KMS-11 (cell line): ENCODE data around the gene ZNF892.
"Not testable (repeated sequence)": the region's sequence is repeated elsewhere in the genome, so short reads cannot be mapped to it uniquely, and the experiment has no call there.

Source experiments
- H2AFZ ChIP-seq: fragments of 200-600 bp; sonication (generic); 2 replicates; pipeline ENCODE4 v1.6.1; 2016; ENCODE audit warnings: antibody characterized with exemption, mixed run types, low read depth
- H3K27ac ChIP-seq: fragments of 200-600 bp; sonication (generic); 2 replicates; pipeline ENCODE4 v1.6.1; 2016; ENCODE audit warnings: mild to moderate bottlenecking, mixed run types
- H3K27me3 ChIP-seq: fragments of 200-600 bp; sonication (generic); 2 replicates; pipeline ENCODE4 v1.6.1; 2017; ENCODE audit warnings: mild to moderate bottlenecking, low read depth, mixed run types, moderate library complexity; ENCODE audit not compliant: insufficient read depth
- H3K36me3 ChIP-seq: fragments of 200-600 bp; sonication (generic); 2 replicates; pipeline ENCODE4 v1.6.1; 2017; ENCODE audit warnings: mild to moderate bottlenecking, mixed run types; ENCODE audit not compliant: insufficient read depth
- H3K4me1 ChIP-seq: fragments of 200-600 bp; sonication (generic); 2 replicates; pipeline ENCODE4 v1.6.1; 2016; ENCODE audit warnings: mild to moderate bottlenecking, low read depth, mixed run types; ENCODE audit not compliant: poor library complexity, severe bottlenecking
- H3K4me2 ChIP-seq: fragments of 200-600 bp; sonication (generic); 2 replicates; pipeline ENCODE4 v1.7.0; 2016; ENCODE audit warnings: mild to moderate bottlenecking, mixed run types
- H3K4me3 ChIP-seq: fragments of 200-600 bp; sonication (generic); IDR thresholded peaks from 2 replicates; pipeline ENCODE4 v1.6.1; 2017; ENCODE audit warnings: low read depth, low read length, mixed read lengths; ENCODE audit not compliant: insufficient read depth
- H3K79me2 ChIP-seq: fragments of 200-600 bp; sonication (generic); 2 replicates; pipeline ENCODE4 v1.6.1; 2016; ENCODE audit warnings: low read depth, mixed run types; ENCODE audit not compliant: insufficient read depth
- H3K9ac ChIP-seq: fragments of 200-600 bp; sonication (generic); 2 replicates; pipeline ENCODE4 v1.6.1; 2016; ENCODE audit warnings: mild to moderate bottlenecking, mixed run types
- H4K20me1 ChIP-seq: fragments of 200-600 bp; sonication (generic); 2 replicates; pipeline ENCODE4 v1.6.1; 2016; ENCODE audit warnings: mild to moderate bottlenecking, mixed run types; ENCODE audit not compliant: insufficient read depth
- CTCF ChIP-seq: fragments of 200-600 bp; sonication (generic); conservative IDR thresholded peaks from 2 replicates; pipeline ENCODE4 v1.6.1; 2017; ENCODE audit warnings: low read depth, mild to moderate bottlenecking, antibody characterized with exemption, low read length, moderate library complexity, mixed read lengths

ZNF892 gene

GRCh38 chr2:95185973-95186372, 21.3 kb upstream of the ZNF892 start:
- Histone ChIP-seq H3K27ac (no peak overlapping the region), H2AFZ (no peak overlapping the region), H3K4me3 (no peak overlapping the region), H3K27me3 (no peaks in the 10 kb centered on the region), H3K79me2 (no peaks in the 10 kb centered on the region), H3K9ac (no peak overlapping the region), H3K4me1 (no peaks in the 10 kb centered on the region), H3K4me2 (no peak overlapping the region), H4K20me1 (no peaks in the 10 kb centered on the region), H3K36me3 (no peaks in the 10 kb centered on the region)
- TF ChIP-seq CTCF: no peak

DNA sequence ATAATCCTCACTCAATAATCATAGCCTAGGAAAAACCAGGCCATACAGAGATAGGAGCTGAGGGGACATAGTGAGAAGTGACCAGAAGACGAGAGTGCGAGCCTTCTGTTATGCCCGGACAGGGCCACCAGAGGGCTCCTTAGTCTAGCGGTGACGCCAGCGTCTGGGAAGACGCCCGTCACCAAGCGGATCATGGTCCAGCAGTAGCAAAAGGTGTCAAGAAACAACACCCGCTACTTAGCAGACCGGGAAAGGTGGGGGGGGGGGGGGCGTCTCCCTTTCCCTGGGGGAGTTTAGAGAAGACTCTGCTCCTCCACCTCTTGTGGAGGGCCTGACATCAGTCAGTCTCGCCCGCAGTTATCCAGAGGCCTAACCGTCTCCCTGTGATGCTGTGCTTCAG, 14.4 kb upstream of the ZNF892 start:
- H3K27me3 ChIP-seq, H3K27ac ChIP-seq, H3K4me2 ChIP-seq, H2AFZ ChIP-seq, H3K4me3 ChIP-seq, H4K20me1 ChIP-seq, H3K36me3 ChIP-seq, H3K9ac ChIP-seq, H3K79me2 ChIP-seq, H3K4me1 ChIP-seq: not testable (repeated sequence)

DNA sequence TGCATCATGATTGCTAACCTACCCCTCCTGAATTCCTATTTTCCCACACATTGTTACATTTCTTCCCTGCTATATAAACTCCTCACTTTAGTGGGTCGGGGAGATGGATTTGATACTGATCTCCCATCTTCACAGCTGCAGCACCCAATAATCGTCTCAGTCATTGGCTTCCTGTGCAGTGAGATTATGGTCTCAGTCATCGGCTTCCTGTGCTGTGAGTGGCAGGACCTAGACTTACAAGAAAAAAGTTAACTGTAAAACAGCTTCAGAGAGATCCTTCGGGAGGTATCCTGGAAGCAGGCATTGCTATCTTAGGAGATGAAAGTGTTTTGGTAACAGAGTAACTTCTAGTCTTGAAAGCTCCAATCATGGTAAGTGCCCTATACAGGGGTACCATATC, 3.4 kb upstream of the ZNF892 start:
- Histone ChIP-seq H3K27me3 (no peaks in the 10 kb centered on the region), H4K20me1 (no peaks in the 10 kb centered on the region), H3K4me3 (no peak overlapping the region), H2AFZ (no peak overlapping the region), H3K79me2 (no peaks in the 10 kb centered on the region), H3K36me3 (no peaks in the 10 kb centered on the region), H3K27ac (no peak overlapping the region), H3K4me2 (no peak overlapping the region), H3K9ac (no peak overlapping the region), H3K4me1 (no peaks in the 10 kb centered on the region)
- no peak for TF ChIP-seq CTCF

DNA sequence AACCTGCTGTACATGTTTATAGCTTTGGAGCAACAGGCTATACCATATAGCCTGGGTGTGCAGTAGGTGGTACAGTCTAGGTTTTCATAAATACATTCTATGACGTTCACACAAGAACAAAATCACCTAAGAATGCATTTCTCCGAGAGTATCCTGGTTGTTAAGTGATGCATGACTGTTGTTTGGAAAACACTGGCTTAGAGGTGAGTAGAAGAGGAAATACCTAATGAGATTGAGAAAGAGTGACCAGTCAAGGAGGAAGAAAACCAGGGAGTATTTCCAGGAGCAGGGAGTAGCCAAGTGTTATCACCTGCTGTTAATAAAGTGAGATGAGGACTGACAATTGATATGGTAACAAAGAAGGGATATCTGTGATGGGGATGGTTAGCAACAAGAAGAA, 2.9 kb upstream of the ZNF892 start:
- Histone ChIP-seq H3K27me3 (no peaks in the 10 kb centered on the region), H3K9ac (no peak overlapping the region), H3K36me3 (no peaks in the 10 kb centered on the region), H3K4me3 (no peak overlapping the region), H2AFZ (no peak overlapping the region), H3K4me2 (no peak overlapping the region), H4K20me1 (no peaks in the 10 kb centered on the region), H3K79me2 (no peaks in the 10 kb centered on the region), H3K27ac (no peak overlapping the region), H3K4me1 (no peaks in the 10 kb centered on the region)
- no peak for TF ChIP-seq CTCF

DNA sequence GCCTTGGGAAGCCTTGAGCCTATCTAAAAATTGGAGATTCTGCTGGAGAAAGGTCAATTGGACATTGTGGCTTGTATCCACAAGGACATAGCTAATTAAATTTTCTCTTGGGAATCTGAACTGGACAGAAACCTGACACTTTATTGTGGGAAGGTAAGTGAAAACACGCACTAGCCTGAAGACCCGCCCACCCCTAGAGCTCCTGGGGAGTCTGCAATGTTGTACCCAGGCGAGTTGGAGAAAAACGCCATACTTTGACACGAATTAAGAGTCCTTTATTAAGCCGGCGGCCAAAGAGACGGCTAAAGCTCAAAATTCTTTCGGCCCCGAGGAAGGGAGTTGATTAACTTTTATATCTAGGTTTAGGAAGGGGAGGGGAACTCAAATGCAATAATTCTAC, 1.2 kb upstream of the ZNF892 start:
- H3K27me3 ChIP-seq: no peaks in the 10 kb centered on the region
- no peaks in the 10 kb centered on the region for H3K4me1 ChIP-seq
- no peaks in the 10 kb centered on the region for H3K36me3 ChIP-seq
- H3K4me3 ChIP-seq: no peak overlapping the region
- no peak overlapping the region for H3K9ac ChIP-seq
- peak overlapping the region; percentile 75; the same call in 1 of the 2 replicates for H2AFZ ChIP-seq
- no peak overlapping the region for H3K27ac ChIP-seq
- no peak for TF ChIP-seq CTCF
- H3K4me2 ChIP-seq: peak overlapping the region; percentile 54; the same call in 1 of the 2 replicates
- no peaks in the 10 kb centered on the region for H4K20me1 ChIP-seq
- H3K79me2 ChIP-seq: no peaks in the 10 kb centered on the region
